Lower leg skin (tissue), 4 donors: ENCODE measurements around the gene ZBTB20. TPM values are rescaled to one million over a fixed set of nuclear protein-coding genes. Genes with fewer than 3 reads are reported as not detected.

Experiments used
- DNase-seq, 2 donors: peaks; one replicate each; pipeline ENCODE4 v3.0.0-alpha.2; 2019; ENCODE audit warnings: low spot score in 2 of 2
- H3K4me3 ChIP-seq: fragments of 200-600 bp; sonication (generic); 2 replicates; pipeline ENCODE4 v1.5.1; 2017; ENCODE audit warnings: mild to moderate bottlenecking, low read depth; ENCODE audit not compliant: poor library complexity, severe bottlenecking
- CTCF ChIP-seq, 3 donors: fragments of 450-650 bp; IDR thresholded peaks; one replicate each; pipeline ENCODE4 v1.5.1; 2016; ENCODE audit warnings: antibody characterized with exemption in 3 of 3, mild to moderate bottlenecking in 3 of 3, moderate library complexity in 2 of 3
- POLR2A ChIP-seq, 2 donors: fragments of 450-650 bp; IDR thresholded peaks; one replicate each; pipeline ENCODE4 v1.6.1; 2016 to 2017; ENCODE audit warnings: antibody characterized with exemption in 2 of 2, mild to moderate bottlenecking in 1 of 2, moderate library complexity in 1 of 2
- WGBS, 2 donors: methylation state at CpG; one replicate each; pipeline ENCODE4 v1.1.5; 2018; 5-methylcytosine and 5-hydroxymethylcytosine counted together
- intact Hi-C: fragments of 100-400 bp; cut with DNase I; formaldehyde crosslinking; loops from one replicate; pipeline ENCODE4 v1.15.0; 2023; ENCODE audit warnings: low total_unique reads
- total RNA-seq, 4 donors: library from RNA; depleted of rRNA; stranded (reverse); fragments of >200 nt; gene quantifications; one replicate each; pipeline ENCODE4 v1.1.0, GENCODE V29; 2016

The ZBTB20 gene
- total RNA-seq, 4 donors from 2014 or later, result 22.5 to 41.9 (median 33.1) TPM

GRCh38 chr3:114645392-114645791 is 501.7 kb downstream of the ZBTB20 start:
- WGBS, 2 donors, result 89 to 95% methylated on average over 1 of the region's 1 CpG
- DNase-seq, result no peak
- intact Hi-C loops, result no loop called here
- no peak overlapping the region for H3K4me3 ChIP-seq
- TF ChIP-seq CTCF (IDR thresholded peaks at IDR 0.05), result no peak
- TF ChIP-seq POLR2A (IDR thresholded peaks at IDR 0.05), result no peak

GRCh38 chr3:114644367-114644766 is 502.7 kb downstream of the ZBTB20 start:
- WGBS, 2 donors, result 86 to 90% methylated on average over 3 of the region's 3 CpGs
- intact Hi-C loops, result no loop called here
- DNase-seq, result no peak
- TF ChIP-seq POLR2A (IDR thresholded peaks at IDR 0.05), result no peak
- TF ChIP-seq CTCF (IDR thresholded peaks at IDR 0.05), result no peak
- H3K4me3 ChIP-seq, result no peak overlapping the region

- no peak overlapping the region for H3K4me3 ChIP-seq
- intact Hi-C loops, result no loop called here
- DNase-seq, result no peak
- TF ChIP-seq POLR2A (IDR thresholded peaks at IDR 0.05) (no peak), CTCF (IDR thresholded peaks at IDR 0.05) (no peak)
- 64 to 74% methylated on average over 1 of the region's 1 CpG for WGBS, 2 donors
These were observed 503.9 kb downstream of the ZBTB20 start for GRCh38 chr3:114642951-114643741.

GRCh38 chr3:114640126-114640525 is 507.0 kb downstream of the ZBTB20 start:
- TF ChIP-seq CTCF (IDR thresholded peaks at IDR 0.05), result no peak
- TF ChIP-seq POLR2A (IDR thresholded peaks at IDR 0.05), result no peak
- H3K4me3 ChIP-seq, result no peak overlapping the region
- intact Hi-C loops, result no loop called here
- DNase-seq, result no peak
- 94 to 98% methylated on average over 2 of the region's 2 CpGs for WGBS, 2 donors

GRCh38 chr3:114639171-114639570 is 507.9 kb downstream of the ZBTB20 start:
- intact Hi-C loops, result no loop called here
- DNase-seq, result no peak
- TF ChIP-seq CTCF (IDR thresholded peaks at IDR 0.05) (no peak), POLR2A (IDR thresholded peaks at IDR 0.05) (no peak)
- H3K4me3 ChIP-seq, result no peak overlapping the region
- 93 to 95% methylated on average over 1 of the region's 1 CpG for WGBS, 2 donors

GRCh38 chr3:114635878-114636277 is 511.2 kb downstream of the ZBTB20 start:
- TF ChIP-seq CTCF (IDR thresholded peaks at IDR 0.05) (no peak), POLR2A (IDR thresholded peaks at IDR 0.05) (no peak)
- no peak overlapping the region for H3K4me3 ChIP-seq
- no peak for DNase-seq
- intact Hi-C loops, result no loop called here
- WGBS, 2 donors, result 95 to 96% methylated on average over 2 of the region's 2 CpGs
